NCI-H1092 treated with DMSO at 0.1 percent for 48 hours (cell line): ENCODE measurements around the gene PLPP6.
"Not testable (repeated sequence)": the region's sequence is repeated elsewhere in the genome, so short reads cannot be mapped to it uniquely, and the experiment has no call there.

Experiments
- DNase-seq: peaks from one replicate; lab custom pipeline; 2025; lab: John Stamatoyannopoulos, UW

Gene PLPP6

GRCh38 chr9:4662108-4662988 is at the start of gene PLPP6:
Gene PLPP6 (plus strand): TSS chr9:4662294. CDS start chr9:4662376, 82 bp downstream.
- peak; percentile 93 for DNase-seq

DNA sequence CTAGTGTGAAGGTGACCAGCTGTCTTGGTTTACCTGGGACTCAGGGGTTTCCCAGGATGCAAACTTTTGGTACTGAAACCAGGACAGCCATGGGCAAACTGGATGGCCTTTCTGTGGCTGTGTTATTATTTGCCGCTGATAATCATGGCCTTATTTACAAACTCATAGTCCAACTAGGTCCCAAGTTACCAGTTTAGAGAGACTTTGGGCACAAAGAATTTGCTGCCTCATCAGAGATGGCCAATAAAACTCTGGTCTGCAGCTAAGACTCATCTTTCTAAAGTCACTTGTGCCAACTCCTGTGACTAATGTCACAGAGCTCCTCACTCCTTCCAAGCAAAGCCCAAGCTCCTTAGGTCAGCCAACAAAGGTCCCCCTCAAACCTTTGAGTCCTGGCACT is 47.5 kb upstream of the PLPP6 start:
- no peak for DNase-seq

GRCh38 chr9:4615251-4615650 is 46.8 kb upstream of the PLPP6 start:
- no peak for DNase-seq

DNA sequence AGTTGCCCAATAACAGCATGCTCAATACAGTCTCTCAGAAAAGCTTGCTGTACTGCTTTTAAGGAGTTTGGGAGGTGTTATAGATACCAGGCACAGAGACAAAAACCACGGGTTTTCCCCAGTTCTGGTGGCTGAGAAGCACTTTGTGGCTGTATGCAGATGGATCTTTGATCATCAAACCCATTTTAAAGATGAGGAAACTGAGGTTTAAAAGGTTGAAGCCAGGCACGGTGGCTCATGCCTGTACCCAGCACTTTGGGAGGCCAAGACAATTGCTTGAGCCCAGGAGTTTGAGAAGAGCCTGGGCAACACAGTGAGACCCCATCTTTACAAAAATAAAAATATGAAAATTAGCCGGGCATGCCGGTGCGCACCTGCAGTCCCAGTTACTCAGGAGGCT is 46.3 kb upstream of the PLPP6 start:
- DNase-seq, result no peak

- DNase-seq, result no peak
Measured at GRCh38 chr9:4617752-4618151, 44.3 kb upstream of the PLPP6 start.

GRCh38 chr9:4618700-4619099 is 43.4 kb upstream of the PLPP6 start:
- no peak for DNase-seq

- DNase-seq, result no peak
Measured at GRCh38 chr9:4620057-4620765, 41.9 kb upstream of the PLPP6 start.

DNA sequence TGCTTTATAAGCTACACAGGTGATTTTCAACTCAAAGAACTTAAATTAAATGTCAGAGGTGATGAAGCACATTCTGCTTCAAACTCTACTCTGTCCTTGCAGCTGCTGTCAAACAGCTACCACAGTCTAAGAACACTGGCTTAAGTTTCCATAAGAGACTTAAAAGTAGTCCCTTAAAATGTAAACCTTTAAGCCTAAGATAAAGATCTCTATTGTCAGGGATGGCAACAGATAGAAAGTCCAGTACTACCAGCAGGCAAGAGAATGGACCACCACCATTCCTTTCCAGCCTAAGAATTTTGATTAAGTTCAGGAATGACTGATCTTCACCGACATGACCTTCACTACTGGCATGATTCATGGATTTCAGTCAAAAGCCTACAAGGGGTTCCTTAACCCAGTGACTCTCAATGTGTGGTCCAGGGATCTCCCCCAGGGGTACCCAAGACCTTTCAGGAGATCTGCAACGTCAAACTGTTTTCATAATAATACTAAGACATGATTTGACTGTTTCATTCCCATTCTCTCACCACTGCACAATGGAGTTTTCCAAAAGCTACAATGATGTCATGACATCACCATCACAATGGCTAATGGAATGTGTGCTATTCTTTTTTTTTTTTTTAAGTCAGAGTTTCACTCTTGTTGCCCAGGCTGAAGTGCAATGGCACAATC is 41.1 kb upstream of the PLPP6 start:
- DNase-seq, result no peak

DNA sequence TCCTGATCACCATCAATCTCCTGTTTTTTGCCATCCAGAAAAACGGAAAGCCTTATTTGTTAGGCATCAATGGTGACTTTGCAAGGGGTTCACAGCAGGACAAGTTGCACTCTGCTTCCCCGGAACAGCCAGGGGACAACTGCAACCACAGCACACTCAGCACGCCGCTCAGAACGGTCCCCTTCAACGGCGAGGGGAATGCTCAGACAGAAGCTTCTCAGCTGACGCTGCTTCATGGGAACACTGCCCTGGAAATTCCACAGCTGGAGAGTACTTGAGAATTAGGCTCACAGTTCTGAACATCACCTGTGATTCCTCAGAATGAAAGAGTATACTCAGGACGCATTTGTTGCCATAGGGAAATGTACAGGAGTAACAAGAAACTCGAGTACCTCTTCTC is 40.1 kb upstream of the PLPP6 start:
- no peak for DNase-seq

DNA sequence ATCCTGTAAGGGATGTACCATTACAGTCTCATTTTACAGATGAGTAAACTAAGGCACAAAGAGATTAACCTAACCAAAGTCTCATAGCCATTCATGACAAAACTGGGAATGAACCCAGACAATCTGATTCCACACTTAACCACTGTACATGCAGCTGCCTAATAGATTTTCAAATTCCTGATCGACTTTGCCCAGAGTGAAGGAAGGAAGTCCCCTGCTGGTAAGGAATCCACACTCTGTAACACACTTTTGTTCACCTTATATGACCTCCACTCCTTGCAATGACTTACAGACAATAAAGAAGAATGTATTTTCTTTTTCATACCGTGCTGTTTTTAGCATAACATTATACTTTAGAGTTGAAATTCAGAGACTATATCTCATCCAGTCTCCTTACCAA is 31.3 kb upstream of the PLPP6 start:
- no peak for DNase-seq

- no peak for DNase-seq
Measured at GRCh38 chr9:4638968-4639367, 23.1 kb upstream of the PLPP6 start.

DNA sequence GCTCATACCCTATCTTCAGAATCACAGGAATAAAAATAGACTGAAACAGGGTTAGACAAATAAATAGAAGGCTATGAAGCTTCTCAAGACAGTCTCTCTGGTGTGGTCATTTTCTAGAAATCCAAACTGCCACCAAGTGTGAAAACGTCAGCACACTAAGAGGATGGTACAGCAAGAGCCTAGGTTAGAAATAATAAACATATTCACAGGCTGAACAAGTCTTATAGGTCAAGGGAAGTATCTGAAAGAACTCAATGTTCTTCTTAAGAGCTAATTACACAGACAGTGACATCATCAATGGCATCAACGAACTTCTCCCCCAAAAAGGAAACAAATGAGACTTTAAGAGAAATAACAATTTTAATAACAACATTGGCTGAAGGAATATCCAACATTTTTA is 22.7 kb upstream of the PLPP6 start:
- no peak for DNase-seq

DNA sequence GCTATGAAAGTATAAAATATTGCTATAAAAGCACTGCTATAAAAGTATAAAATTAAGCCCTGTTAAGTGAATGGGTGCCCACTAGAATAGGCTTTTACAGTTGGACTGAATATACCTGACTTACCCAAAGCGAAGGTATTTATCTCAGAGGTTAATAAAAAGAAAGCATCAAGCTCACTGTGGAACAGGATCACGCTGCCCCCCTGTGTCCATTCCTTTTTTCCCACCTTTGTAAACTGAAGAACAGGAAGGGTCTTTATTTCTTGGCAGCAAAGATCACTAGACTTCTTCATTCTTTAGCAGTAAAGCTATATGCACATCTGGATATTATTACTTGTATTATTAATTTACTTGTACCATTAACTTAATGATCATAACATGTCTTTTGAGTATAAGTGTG is 22.1 kb upstream of the PLPP6 start:
- peak; percentile 56 for DNase-seq

DNA sequence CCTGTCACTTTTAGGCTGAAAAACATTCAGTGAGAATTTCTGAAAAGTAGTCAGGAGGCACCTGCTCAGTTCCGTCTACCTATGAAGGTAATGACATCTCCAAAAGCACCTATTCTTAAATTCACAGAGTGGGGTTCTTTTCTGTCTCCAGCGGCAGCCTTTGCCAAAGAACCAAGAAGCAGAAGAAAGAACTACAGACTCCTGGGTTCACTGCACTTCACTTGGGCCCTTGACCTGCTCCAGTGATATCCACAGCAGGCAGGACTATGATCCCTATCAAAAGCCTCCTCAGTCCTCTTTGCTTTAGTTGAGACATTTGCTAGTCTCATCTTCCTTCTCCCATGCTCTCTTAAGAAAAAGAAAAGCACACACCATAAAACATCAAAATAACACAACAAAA is 19.7 kb upstream of the PLPP6 start:
- no peak for DNase-seq

DNA sequence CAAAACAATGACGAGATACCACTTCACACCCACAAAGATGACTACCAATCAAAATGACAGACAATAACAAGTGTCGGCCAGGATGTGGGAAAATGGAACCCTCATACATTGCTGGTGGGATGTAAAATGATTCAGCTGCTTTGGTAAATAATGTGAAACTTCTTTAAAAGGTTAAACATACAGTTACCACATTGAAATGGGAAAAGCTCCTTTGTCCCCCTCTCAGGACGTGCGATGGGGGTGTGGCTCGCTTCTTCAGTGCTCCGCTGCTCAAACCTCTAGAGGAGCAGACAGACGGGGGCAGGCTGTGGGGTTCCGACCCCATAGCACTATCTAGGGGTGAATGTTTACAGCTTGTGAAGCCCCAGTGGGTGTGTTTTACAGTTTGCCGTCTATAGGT is 8.0 kb upstream of the PLPP6 start:
- DNase-seq, result no peak

DNA sequence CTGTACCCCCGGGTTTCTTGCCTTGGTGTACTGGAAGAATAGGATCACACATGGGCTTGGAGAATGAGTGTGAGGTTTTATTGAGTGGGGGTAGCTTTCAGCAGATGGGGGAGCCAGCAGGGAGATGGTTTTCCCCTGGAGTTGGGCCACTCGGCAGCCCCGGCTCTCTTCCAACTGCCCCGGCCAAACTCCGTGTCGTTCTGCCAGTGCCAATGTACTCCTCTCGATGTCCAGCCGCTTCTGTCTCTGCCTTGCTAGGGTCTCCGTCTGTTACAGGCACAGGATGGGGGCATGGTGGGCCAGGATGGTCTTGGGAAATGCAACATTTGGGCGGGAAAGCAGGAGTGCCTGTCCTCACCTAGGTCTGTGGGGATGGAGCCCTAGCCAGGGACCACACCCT is 7.6 kb upstream of the PLPP6 start:
- no peak for DNase-seq

- DNase-seq, result not testable (repeated sequence)
Measured at GRCh38 chr9:4656196-4656595, 5.9 kb upstream of the PLPP6 start.

DNA sequence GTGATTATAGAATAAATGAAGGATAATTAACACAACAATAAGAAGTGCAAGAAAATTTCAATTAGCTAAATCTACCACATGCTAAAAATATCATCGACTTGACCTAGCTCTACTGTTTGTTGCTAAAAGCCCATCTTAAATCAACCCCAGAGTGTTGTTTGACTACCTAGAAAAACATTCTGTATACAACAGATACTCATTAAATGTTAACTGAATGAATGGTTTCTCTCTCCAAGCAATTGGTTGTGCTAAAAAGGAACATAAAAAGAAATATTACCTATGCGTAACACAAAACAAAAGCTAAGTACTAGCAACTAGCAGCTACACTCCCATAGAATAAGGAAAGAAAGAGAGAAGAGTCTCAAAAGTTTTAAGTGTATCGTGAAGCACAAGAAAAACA is 5.5 kb upstream of the PLPP6 start:
- DNase-seq, result no peak

GRCh38 chr9:4657426-4658159 is 4.5 kb upstream of the PLPP6 start:
- DNase-seq, result peak; percentile 17

DNA sequence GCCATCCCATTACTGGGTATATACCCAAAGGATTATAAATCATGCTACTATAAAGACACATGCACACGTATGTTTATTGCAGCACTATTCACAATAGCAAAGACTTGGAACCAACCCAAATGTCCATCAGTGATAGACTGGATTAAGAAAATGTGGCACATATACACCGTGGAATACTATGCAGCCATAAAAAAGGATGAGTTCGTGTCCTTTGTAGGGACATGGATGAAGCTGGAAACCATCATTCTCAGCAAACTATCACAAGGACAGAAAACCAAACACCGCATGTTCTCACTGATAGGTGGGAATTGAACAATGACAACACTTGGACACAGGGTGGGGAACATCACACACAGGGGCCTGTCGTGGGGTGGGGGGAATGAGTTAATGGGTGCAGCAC is 1.4 kb upstream of the PLPP6 start:
- DNase-seq, result not testable (repeated sequence)

DNA sequence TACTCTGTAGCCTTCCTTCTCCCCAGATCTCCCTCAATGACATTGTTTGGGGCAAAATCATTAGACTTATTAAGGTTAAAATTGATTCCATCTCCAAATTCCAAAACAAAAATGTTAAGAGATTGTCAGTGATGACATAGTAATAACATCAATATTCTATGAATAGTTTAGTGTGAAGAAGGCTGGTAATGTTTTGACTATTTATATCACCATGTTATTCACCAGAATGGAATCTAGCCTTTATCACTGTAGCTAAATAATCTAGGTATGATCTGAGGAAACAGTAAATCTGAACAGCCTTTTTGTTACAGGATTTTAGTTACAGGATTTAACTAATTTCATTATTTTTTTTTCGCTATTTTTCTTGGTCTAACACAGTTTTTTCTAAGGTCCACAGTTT is 929 bp upstream of the PLPP6 start:
- no peak for DNase-seq

- DNase-seq, result no peak
Measured at GRCh38 chr9:4661611-4662010, 483 bp upstream of the PLPP6 start.
